HAP-1 (cell line): ENCODE measurements around the gene AMDHD2.
"Not testable (repeated sequence)": the region's sequence is repeated elsewhere in the genome, so short reads cannot be mapped to it uniquely, and the experiment has no call there.

Experiments used
- DNase-seq, 2 experiments: peaks; one replicate each; pipeline ENCODE4 v3.0.0-alpha.2; 2016 to 2020; ENCODE audit warnings: low spot score in 2 of 2
- H3K27me3 ChIP-seq: fragments of 250-450 bp; sonication (Bioruptor Pico); 2 replicates; pipeline ENCODE4 v1.5.1; 2020; ENCODE audit warnings: low read depth, mild to moderate bottlenecking, moderate library complexity
- H3K36me3 ChIP-seq: fragments of 250-450 bp; sonication (Bioruptor Pico); replicated peaks from 2 replicates; pipeline ENCODE4 v1.5.1; 2020; ENCODE audit warnings: mild to moderate bottlenecking
- H3K4me1 ChIP-seq: fragments of 250-450 bp; sonication (Bioruptor Pico); 2 replicates; pipeline ENCODE4 v1.5.1; 2020; ENCODE audit warnings: mild to moderate bottlenecking
- H3K4me3 ChIP-seq: fragments of 250-450 bp; sonication (Bioruptor Pico); 2 replicates; pipeline ENCODE4 v1.5.1; 2020; ENCODE audit warnings: mild to moderate bottlenecking, moderate library complexity
- H3K9me3 ChIP-seq: fragments of 250-450 bp; sonication (Bioruptor Pico); 2 replicates; pipeline ENCODE4 v1.5.1; 2020; ENCODE audit warnings: mild to moderate bottlenecking, moderate library complexity
- in situ Hi-C: fragments of 300-500 bp; cut with MboI; formaldehyde crosslinking; loops from 3 replicates; pipeline ENCODE4 v1.14.3; 2020; ENCODE audit warnings: low sequenced_read_pairs, inconsistent platforms, mixed read lengths

The AMDHD2 gene

GRCh38 chr16:2476741-2477140, 43.4 kb upstream of the AMDHD2 start:
- DNase-seq: no peak

GRCh38 chr16:2477327-2477726, 42.8 kb upstream of the AMDHD2 start:
- DNase-seq: no peak
- Histone ChIP-seq H3K4me1 (peaks cover 10% of the 10 kb centered on the region), H3K4me3 (no peak overlapping the region), H3K27me3 (no peaks in the 10 kb centered on the region), H3K36me3 (0 out of 2 replicates have a peak, but pooled peaks cover 3% of the 10 kb centered on the region), H3K9me3 (no peaks in the 10 kb centered on the region)
- in situ Hi-C loops: no loop called here

More at GRCh38 chr16:2476741-2477140, 43.4 kb upstream of the AMDHD2 start:
- Histone ChIP-seq H3K4me3 (no peak overlapping the region), H3K4me1 (peaks cover 10% of the 10 kb centered on the region), H3K9me3 (no peaks in the 10 kb centered on the region), H3K27me3 (no peaks in the 10 kb centered on the region), H3K36me3 (0 out of 2 replicates have a peak, but pooled peaks cover 3% of the 10 kb centered on the region)
- in situ Hi-C loops: no loop called here

- no peak overlapping the region for H3K4me3 ChIP-seq
- no peak for DNase-seq
Observed at GRCh38 chr16:2478279-2478678, 41.9 kb upstream of the AMDHD2 start.

GRCh38 chr16:2479996-2480395, 40.2 kb upstream of the AMDHD2 start:
- H3K9me3 ChIP-seq, H3K36me3 ChIP-seq, DNase-seq, H3K4me3 ChIP-seq, in situ Hi-C loops, H3K27me3 ChIP-seq, H3K4me1 ChIP-seq: not testable (repeated sequence)

More at GRCh38 chr16:2478279-2478678, 41.9 kb upstream of the AMDHD2 start:
- H3K36me3 ChIP-seq: 0 out of 2 replicates have a peak, but pooled peaks cover 3% of the 10 kb centered on the region
- H3K4me1 ChIP-seq: peaks cover 6% of the 10 kb centered on the region
- H3K9me3 ChIP-seq: no peaks in the 10 kb centered on the region
- in situ Hi-C loops: no loop called here
- H3K27me3 ChIP-seq: no peaks in the 10 kb centered on the region

- Histone ChIP-seq H3K4me1 (peaks cover 3% of the 10 kb centered on the region; the same call in 1 of the 2 replicates), H3K9me3 (no peaks in the 10 kb centered on the region), H3K27me3 (no peaks in the 10 kb centered on the region), H3K36me3 (no peaks in the 10 kb centered on the region), H3K4me3 (no peak overlapping the region)
- DNase-seq: no peak
- in situ Hi-C loops: no loop called here
Observed at GRCh38 chr16:2480948-2481347, 39.2 kb upstream of the AMDHD2 start.

- in situ Hi-C loops: no loop called here
- no peaks in the 10 kb centered on the region for H3K4me1 ChIP-seq
- no peaks in the 10 kb centered on the region for H3K9me3 ChIP-seq
- H3K4me3 ChIP-seq: no peak overlapping the region
- H3K27me3 ChIP-seq: no peaks in the 10 kb centered on the region
- no peaks in the 10 kb centered on the region for H3K36me3 ChIP-seq
- no peak for DNase-seq
Observed at GRCh38 chr16:2481676-2482075, 38.5 kb upstream of the AMDHD2 start.

- no peaks in the 10 kb centered on the region for H3K36me3 ChIP-seq
- in situ Hi-C loops: no loop called here
- no peaks in the 10 kb centered on the region for H3K4me1 ChIP-seq
- H3K4me3 ChIP-seq: no peak overlapping the region
- no peaks in the 10 kb centered on the region for H3K9me3 ChIP-seq
- H3K27me3 ChIP-seq: no peaks in the 10 kb centered on the region
- DNase-seq: no peak
Observed at GRCh38 chr16:2482249-2482648, 37.9 kb upstream of the AMDHD2 start.

GRCh38 chr16:2482708-2483534, 37.2 kb upstream of the AMDHD2 start:
- no peaks in the 10 kb centered on the region for H3K36me3 ChIP-seq
- no peak for DNase-seq
- H3K4me1 ChIP-seq: no peaks in the 10 kb centered on the region
- in situ Hi-C loops: no loop called here
- no peaks in the 10 kb centered on the region for H3K9me3 ChIP-seq
- H3K4me3 ChIP-seq: no peak overlapping the region
- H3K27me3 ChIP-seq: no peaks in the 10 kb centered on the region

GRCh38 chr16:2483939-2484897, 36.0 kb upstream of the AMDHD2 start:
- Histone ChIP-seq H3K9me3 (no peaks in the 10 kb centered on the region), H3K27me3 (no peaks in the 10 kb centered on the region), H3K4me1 (no peaks in the 10 kb centered on the region), H3K4me3 (no peak overlapping the region), H3K36me3 (no peaks in the 10 kb centered on the region)
- no peak for DNase-seq
- in situ Hi-C loops: no loop called here

- Histone ChIP-seq H3K27me3 (no peaks in the 10 kb centered on the region), H3K4me3 (no peak overlapping the region), H3K9me3 (no peaks in the 10 kb centered on the region), H3K36me3 (no peaks in the 10 kb centered on the region), H3K4me1 (no peaks in the 10 kb centered on the region)
- no peak for DNase-seq
- in situ Hi-C loops: no loop called here
Observed at GRCh38 chr16:2484898-2485508, 35.2 kb upstream of the AMDHD2 start.

- Histone ChIP-seq H3K4me1 (no peaks in the 10 kb centered on the region), H3K4me3 (no peak overlapping the region), H3K36me3 (no peaks in the 10 kb centered on the region), H3K27me3 (no peaks in the 10 kb centered on the region), H3K9me3 (no peaks in the 10 kb centered on the region)
- DNase-seq: no peak
- in situ Hi-C loops: no loop called here
Observed at GRCh38 chr16:2485811-2486507, 34.2 kb upstream of the AMDHD2 start.

- no peaks in the 10 kb centered on the region for H3K9me3 ChIP-seq
- in situ Hi-C loops: no loop called here
- no peaks in the 10 kb centered on the region for H3K4me1 ChIP-seq
- no peak overlapping the region for H3K4me3 ChIP-seq
- no peaks in the 10 kb centered on the region for H3K36me3 ChIP-seq
- H3K27me3 ChIP-seq: no peaks in the 10 kb centered on the region
- no peak for DNase-seq
Observed at GRCh38 chr16:2486645-2487516, 33.3 kb upstream of the AMDHD2 start.
